Neural cell (in vitro differentiated cells): ENCODE results near the gene SLC19A1. TPM values are rescaled to one million over a fixed set of nuclear protein-coding genes. Genes with fewer than 3 reads are reported as not detected.

Experiments
- H2AFZ ChIP-seq: fragments of 200-600, 300-800 bp; sonication (generic), shearing (Covaris generic); 2 replicates; pipeline ENCODE4 v1.6.0; 2014; ENCODE audit warnings: low read depth, mild to moderate bottlenecking, antibody characterized with exemption, low read length, moderate library complexity
- H3F3A ChIP-seq: fragments of 200-600 bp; shearing (Covaris generic); 2 replicates; pipeline ENCODE4 v1.6.1; 2016; ENCODE audit warnings: mild to moderate bottlenecking, moderate library complexity, mixed read lengths, antibody characterized with exemption, low read length; ENCODE audit not compliant: insufficient read depth, poor library complexity, severe bottlenecking
- H3K27ac ChIP-seq: fragments of 200-600, 300-800 bp; sonication (generic), shearing (Covaris generic); 2 replicates; pipeline ENCODE4 v1.5.1; 2014; ENCODE audit warnings: mild to moderate bottlenecking, low read length, moderate library complexity
- H3K27me3 ChIP-seq: fragments of 300-800, 200-600 bp; sonication (generic), shearing (Covaris generic); 2 replicates; pipeline ENCODE4 v1.6.0; 2014; ENCODE audit warnings: mild to moderate bottlenecking, low read depth, low read length, moderate library complexity; ENCODE audit not compliant: insufficient read depth
- H3K36me3 ChIP-seq: fragments of 300-800, 200-600 bp; sonication (generic), shearing (Covaris generic); 2 replicates; pipeline ENCODE4 v1.5.1; 2014; ENCODE audit warnings: mild to moderate bottlenecking, antibody characterized with exemption, low read length, moderate library complexity; ENCODE audit not compliant: insufficient read depth
- H3K4me2 ChIP-seq: fragments of 300-800, 200-600 bp; sonication (generic), shearing (Covaris generic); 2 replicates; pipeline ENCODE4 v1.6.0; 2014; ENCODE audit warnings: mild to moderate bottlenecking, low read length
- H3K4me3 ChIP-seq: fragments of 300-800, 200-600 bp; sonication (generic), shearing (Covaris generic); 2 replicates; pipeline ENCODE4 v1.5.1; 2014; ENCODE audit warnings: mild to moderate bottlenecking, low read length, moderate library complexity
- H3K79me2 ChIP-seq: fragments of 200-600 bp; shearing (Covaris generic); replicated peaks from 2 replicates; pipeline ENCODE4 v1.6.0; 2014; ENCODE audit warnings: mild to moderate bottlenecking, low read length, moderate library complexity; ENCODE audit not compliant: insufficient read depth
- H3K9ac ChIP-seq: fragments of 300-800, 200-600 bp; sonication (generic), shearing (Covaris generic); 2 replicates; pipeline ENCODE4 v1.6.1; 2016; ENCODE audit warnings: mild to moderate bottlenecking, low read length, mixed read lengths
- H3K9me2 ChIP-seq: fragments of 200-600 bp; shearing (Covaris generic); 2 replicates; pipeline ENCODE4 v1.6.1; 2016; ENCODE audit warnings: mild to moderate bottlenecking, low read length, mixed read lengths; ENCODE audit not compliant: insufficient read depth
- H3K9me3 ChIP-seq: fragments of 200-600, 300-800 bp; sonication (generic), shearing (Covaris generic); 2 replicates; pipeline ENCODE4 v1.6.1; 2016; ENCODE audit warnings: mild to moderate bottlenecking, mixed run types, low read length, moderate library complexity, mixed read lengths
- H4K20me1 ChIP-seq: fragments of 200-600 bp; shearing (Covaris generic); 2 replicates; pipeline ENCODE4 v1.6.1; 2016; ENCODE audit warnings: mild to moderate bottlenecking, mixed run types; ENCODE audit not compliant: insufficient read depth
- CTCF ChIP-seq: fragments of 450-650 bp; IDR thresholded peaks from 2 replicates; pipeline ENCODE4 v1.5.1; 2014; ENCODE audit warnings: antibody characterized with exemption, mild to moderate bottlenecking, moderate library complexity; ENCODE audit not compliant: poor library complexity, severe bottlenecking
- EP300 ChIP-seq: fragments of 450-650 bp; conservative IDR thresholded peaks from 2 replicates; pipeline ENCODE4 v1.6.1; 2014; ENCODE audit warnings: antibody characterized with exemption, mild to moderate bottlenecking, moderate library complexity; ENCODE audit not compliant: poor library complexity, severe bottlenecking
- EZH2 ChIP-seq: fragments of 200-600, 300-800 bp; shearing (Covaris generic), sonication (generic); IDR thresholded peaks from 2 replicates; pipeline ENCODE4 v1.6.1; 2014; ENCODE audit warnings: antibody characterized with exemption, low read length, borderline replicate concordance, mild to moderate bottlenecking; ENCODE audit not compliant: insufficient read depth, poor library complexity, severe bottlenecking
- MXI1 ChIP-seq: fragments of 450-650 bp; conservative IDR thresholded peaks from 2 replicates; pipeline ENCODE4 v1.6.1; 2014; ENCODE audit warnings: antibody characterized with exemption, mild to moderate bottlenecking; ENCODE audit not compliant: poor library complexity, severe bottlenecking
- POLR2AphosphoS5 ChIP-seq: IDR thresholded peaks from 2 replicates; pipeline ENCODE4 v1.6.1; 2012
- RAD21 ChIP-seq: fragments of 450-650 bp; conservative IDR thresholded peaks from 2 replicates; pipeline ENCODE4 v1.6.1; 2014; ENCODE audit warnings: antibody characterized with exemption, mild to moderate bottlenecking, moderate library complexity
- SMC3 ChIP-seq: fragments of 450-650 bp; conservative IDR thresholded peaks from 2 replicates; pipeline ENCODE4 v1.6.1; 2014; ENCODE audit warnings: antibody characterized with exemption, mild to moderate bottlenecking, moderate library complexity; ENCODE audit not compliant: poor library complexity
- TAF1 ChIP-seq: IDR thresholded peaks from 2 replicates; pipeline ENCODE4 v1.6.1; 2012; ENCODE audit warnings: low read depth
- polyA plus RNA-seq: library from polyadenylated mRNA; depleted of rRNA; stranded (reverse); fragments of >200 nt; gene quantifications from 2 replicates; pipeline ENCODE4 v1.2.3, GENCODE V29; 2014
- TF ChIP-seq, protein P1 (sequence below): IDR thresholded peaks from 2 replicates; pipeline ENCODE4 v1.6.1; 2012; ENCODE audit warnings: borderline replicate concordance

Gene SLC19A1
- polyA plus RNA-seq, 1 donor from 2014 or later: 2.9 TPM

GRCh38 chr21:45461369-45461750 lies 80.9 kb downstream of the SLC19A1 start:
- no peak overlapping the region for H3K4me3 ChIP-seq

DNA sequence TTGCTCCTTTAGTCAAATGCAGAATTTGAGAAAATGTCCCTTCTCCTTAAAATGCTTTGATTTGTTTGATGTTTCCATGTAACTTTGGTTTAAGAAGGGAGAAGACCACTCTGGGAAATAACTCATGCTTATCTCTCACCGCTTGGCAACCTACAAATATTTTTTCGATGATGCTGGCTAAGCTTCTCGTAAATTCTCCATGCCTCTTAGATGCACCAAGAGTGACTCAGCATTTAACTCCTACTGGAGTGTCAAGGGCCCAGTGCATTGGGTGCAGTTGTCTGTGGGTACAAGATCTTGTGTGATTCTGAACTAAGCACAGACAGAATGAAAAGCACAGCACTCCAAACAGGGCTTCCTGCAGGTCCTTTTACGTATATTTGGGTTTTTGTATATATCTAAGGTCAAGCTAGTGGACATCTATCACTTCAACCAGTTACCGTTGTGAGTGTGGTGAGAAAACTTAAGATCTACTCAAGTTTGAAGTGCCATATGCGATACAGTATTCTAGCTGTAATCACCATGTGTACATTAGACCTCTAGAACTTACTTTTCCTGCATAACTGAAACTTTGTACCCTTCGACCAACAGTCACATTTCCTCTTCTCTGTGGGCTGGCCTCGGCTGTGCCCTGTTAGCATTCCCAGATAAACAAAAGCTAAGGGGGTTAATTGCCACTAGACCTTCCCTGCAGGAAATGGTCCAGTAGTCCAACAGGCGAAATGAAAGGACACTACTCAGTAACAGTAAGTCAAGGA lies 81.5 kb downstream of the SLC19A1 start:
- no peak overlapping the region for H3K9ac ChIP-seq
- no peaks in the 10 kb centered on the region for H3K27me3 ChIP-seq
- no peak overlapping the region for H3K4me2 ChIP-seq
- TF ChIP-seq EP300 (no peak), RAD21 (no peak)
- no peak overlapping the region for H3K4me3 ChIP-seq
- H3F3A ChIP-seq: no peaks in the 10 kb centered on the region
- H3K9me3 ChIP-seq: peaks cover 8% of the 10 kb centered on the region
- no peaks in the 10 kb centered on the region for H3K9me2 ChIP-seq
- no peak overlapping the region for H3K27ac ChIP-seq
- no peaks in the 10 kb centered on the region for H3K36me3 ChIP-seq
- H4K20me1 ChIP-seq: no peaks in the 10 kb centered on the region
- H2AFZ ChIP-seq: no peak overlapping the region
- no peaks in the 10 kb centered on the region for H3K79me2 ChIP-seq

More at GRCh38 chr21:45461369-45461750, 80.9 kb downstream of the SLC19A1 start:
- Histone ChIP-seq H3K27ac (no peak overlapping the region), H3K79me2 (no peaks in the 10 kb centered on the region), H3K27me3 (no peaks in the 10 kb centered on the region), H3K4me2 (no peak overlapping the region), H2AFZ (no peak overlapping the region), H3K9me3 (peaks cover 8% of the 10 kb centered on the region), H4K20me1 (no peaks in the 10 kb centered on the region), H3K9me2 (no peaks in the 10 kb centered on the region), H3K9ac (no peak overlapping the region), H3K36me3 (no peaks in the 10 kb centered on the region), H3F3A (no peaks in the 10 kb centered on the region)
- no peak for TF ChIP-seq POLR2AphosphoS5
- TF ChIP-seq, protein P1, sequence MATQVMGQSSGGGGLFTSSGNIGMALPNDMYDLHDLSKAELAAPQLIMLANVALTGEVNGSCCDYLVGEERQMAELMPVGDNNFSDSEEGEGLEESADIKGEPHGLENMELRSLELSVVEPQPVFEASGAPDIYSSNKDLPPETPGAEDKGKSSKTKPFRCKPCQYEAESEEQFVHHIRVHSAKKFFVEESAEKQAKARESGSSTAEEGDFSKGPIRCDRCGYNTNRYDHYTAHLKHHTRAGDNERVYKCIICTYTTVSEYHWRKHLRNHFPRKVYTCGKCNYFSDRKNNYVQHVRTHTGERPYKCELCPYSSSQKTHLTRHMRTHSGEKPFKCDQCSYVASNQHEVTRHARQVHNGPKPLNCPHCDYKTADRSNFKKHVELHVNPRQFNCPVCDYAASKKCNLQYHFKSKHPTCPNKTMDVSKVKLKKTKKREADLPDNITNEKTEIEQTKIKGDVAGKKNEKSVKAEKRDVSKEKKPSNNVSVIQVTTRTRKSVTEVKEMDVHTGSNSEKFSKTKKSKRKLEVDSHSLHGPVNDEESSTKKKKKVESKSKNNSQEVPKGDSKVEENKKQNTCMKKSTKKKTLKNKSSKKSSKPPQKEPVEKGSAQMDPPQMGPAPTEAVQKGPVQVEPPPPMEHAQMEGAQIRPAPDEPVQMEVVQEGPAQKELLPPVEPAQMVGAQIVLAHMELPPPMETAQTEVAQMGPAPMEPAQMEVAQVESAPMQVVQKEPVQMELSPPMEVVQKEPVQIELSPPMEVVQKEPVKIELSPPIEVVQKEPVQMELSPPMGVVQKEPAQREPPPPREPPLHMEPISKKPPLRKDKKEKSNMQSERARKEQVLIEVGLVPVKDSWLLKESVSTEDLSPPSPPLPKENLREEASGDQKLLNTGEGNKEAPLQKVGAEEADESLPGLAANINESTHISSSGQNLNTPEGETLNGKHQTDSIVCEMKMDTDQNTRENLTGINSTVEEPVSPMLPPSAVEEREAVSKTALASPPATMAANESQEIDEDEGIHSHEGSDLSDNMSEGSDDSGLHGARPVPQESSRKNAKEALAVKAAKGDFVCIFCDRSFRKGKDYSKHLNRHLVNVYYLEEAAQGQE: no peak
- no peak for TF ChIP-seq EZH2
- TF ChIP-seq CTCF: no peak
- no peak for TF ChIP-seq EP300
- no peak for TF ChIP-seq SMC3
- TF ChIP-seq RAD21: no peak
- TF ChIP-seq TAF1: no peak
- no peak for TF ChIP-seq MXI1
